ENCODE results near the gene PTPN9.
"Not testable (repeated sequence)": the region's sequence is repeated elsewhere in the genome, so short reads cannot be mapped to it uniquely, and the experiment has no call there.

Gene PTPN9

GRCh38 chr15:75493732-75494131 lies 85.4 kb downstream of the PTPN9 start:
- Histone ChIP-seq H3K27me3 (ENCODE audit: insufficient read depth, low read length) (no peaks in the 10 kb centered on the region), H3K4me2 (ENCODE audit: low read length) (no peak overlapping the region), H4K20me1 (ENCODE audit: insufficient read depth, low read length) (no peaks in the 10 kb centered on the region), H2AFZ (ENCODE audit: low read length) (no peak overlapping the region), H3K4me3 (ENCODE audit: low read depth, low read length, poor library complexity, severe bottlenecking) (no peak overlapping the region), H3K9me3 (ENCODE audit: low read length) (no peaks in the 10 kb centered on the region), H3K9ac (ENCODE audit: low read length) (no peak overlapping the region), H3K9me2 (ENCODE audit: low read depth, low read length) (no peaks in the 10 kb centered on the region), H3K4me1 (ENCODE audit: insufficient read depth, low read length, severe bottlenecking) (no peaks in the 10 kb centered on the region), H3K79me2 (ENCODE audit: insufficient read depth, low read length) (no peaks in the 10 kb centered on the region), H3K27ac (ENCODE audit: low read depth, low read length, poor library complexity, severe bottlenecking) (no peak overlapping the region), H3F3A (ENCODE audit: insufficient read depth, low read length) (no peaks in the 10 kb centered on the region), H3K36me3 (ENCODE audit: insufficient read depth, low read length) (peaks cover 14% of the 10 kb centered on the region)
- TF ChIP-seq CTCF (IDR thresholded peaks at IDR 0.05; ENCODE audit: low read length) (no peak), EZH2 (IDR thresholded peaks at IDR 0.05; ENCODE audit: borderline replicate concordance, low read length) (no peak)

DNA sequence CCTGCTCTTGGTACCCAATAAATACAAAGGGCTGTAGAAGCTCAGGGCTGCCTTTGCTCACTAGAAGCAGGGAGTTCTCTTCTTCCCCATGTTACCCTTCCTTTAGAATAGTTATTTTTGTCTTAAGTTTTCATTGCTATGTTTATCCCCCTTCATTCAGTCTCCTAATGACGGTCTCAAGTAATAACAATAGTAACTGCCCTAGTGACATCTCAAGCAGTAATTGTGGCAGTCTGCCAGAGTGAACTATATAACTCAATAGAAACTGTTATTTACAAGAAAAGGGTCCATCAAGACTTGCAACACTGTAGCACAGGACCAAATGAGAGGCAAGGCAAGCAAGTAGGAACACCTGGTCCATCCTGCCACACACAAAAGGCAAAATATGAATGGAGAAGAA lies 95.2 kb downstream of the PTPN9 start:
- H3K36me3 ChIP-seq (ENCODE audit: insufficient read depth, low read length): peaks cover 47% of the 10 kb centered on the region
- H3K79me2 ChIP-seq (ENCODE audit: insufficient read depth, low read length): no peaks in the 10 kb centered on the region
- no peaks in the 10 kb centered on the region for H3K4me1 ChIP-seq (ENCODE audit: insufficient read depth, low read length, severe bottlenecking)
- no peak overlapping the region for H3K27ac ChIP-seq (ENCODE audit: low read depth, low read length, poor library complexity, severe bottlenecking)
- no peak overlapping the region for H3K9ac ChIP-seq (ENCODE audit: low read length)
- H3K4me2 ChIP-seq (ENCODE audit: low read length): no peak overlapping the region
- H2AFZ ChIP-seq (ENCODE audit: low read length): no peak overlapping the region
- H3K27me3 ChIP-seq (ENCODE audit: insufficient read depth, low read length): no peaks in the 10 kb centered on the region
- no peak for TF ChIP-seq CTCF (IDR thresholded peaks at IDR 0.05; ENCODE audit: low read length)
- no peak for TF ChIP-seq EZH2 (IDR thresholded peaks at IDR 0.05; ENCODE audit: borderline replicate concordance, low read length)
- no peaks in the 10 kb centered on the region for H4K20me1 ChIP-seq (ENCODE audit: insufficient read depth, low read length)
- 0 out of 2 replicates have a peak, but pooled peaks cover 3% of the 10 kb centered on the region for H3K9me3 ChIP-seq (ENCODE audit: low read length)
- no peaks in the 10 kb centered on the region for H3F3A ChIP-seq (ENCODE audit: insufficient read depth, low read length)
- no peaks in the 10 kb centered on the region for H3K9me2 ChIP-seq (ENCODE audit: low read depth, low read length)
- no peak overlapping the region for H3K4me3 ChIP-seq (ENCODE audit: low read depth, low read length, poor library complexity, severe bottlenecking)

GRCh38 chr15:75483556-75483955 lies 95.6 kb downstream of the PTPN9 start:
- H3K9me3 ChIP-seq (ENCODE audit: low read length); H4K20me1 ChIP-seq (ENCODE audit: insufficient read depth, low read length); H3K4me1 ChIP-seq (ENCODE audit: insufficient read depth, low read length, severe bottlenecking); H3K79me2 ChIP-seq (ENCODE audit: insufficient read depth, low read length); H3K9ac ChIP-seq (ENCODE audit: low read length); H3K4me2 ChIP-seq (ENCODE audit: low read length); H3K4me3 ChIP-seq (ENCODE audit: low read depth, low read length, poor library complexity, severe bottlenecking); H2AFZ ChIP-seq (ENCODE audit: low read length); H3K27ac ChIP-seq (ENCODE audit: low read depth, low read length, poor library complexity, severe bottlenecking); H3K9me2 ChIP-seq (ENCODE audit: low read depth, low read length); H3F3A ChIP-seq (ENCODE audit: insufficient read depth, low read length); H3K27me3 ChIP-seq (ENCODE audit: insufficient read depth, low read length): not testable (repeated sequence)
- H3K36me3 ChIP-seq (ENCODE audit: insufficient read depth, low read length): peaks cover 43% of the 10 kb centered on the region

DNA sequence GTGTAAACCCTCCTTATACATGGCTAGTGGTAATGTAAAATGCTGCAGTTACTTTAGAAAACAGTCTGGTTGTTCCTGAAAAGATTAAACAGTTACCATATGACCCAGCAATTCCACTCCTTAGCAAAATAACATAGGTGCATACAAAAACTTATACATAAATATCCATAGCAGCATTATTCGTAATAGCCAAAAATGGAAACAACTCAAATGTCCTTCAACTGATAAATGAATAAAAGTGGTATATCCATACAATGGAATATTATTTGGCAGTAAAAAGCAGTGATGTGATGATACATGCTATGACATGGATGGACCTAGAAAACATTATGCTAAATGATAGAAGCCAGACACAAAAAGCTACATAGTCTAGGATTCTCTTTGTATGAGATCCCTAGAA lies 96.0 kb downstream of the PTPN9 start:
- no peaks in the 10 kb centered on the region for H3K27me3 ChIP-seq (ENCODE audit: insufficient read depth, low read length)
- no peak overlapping the region for H3K4me2 ChIP-seq (ENCODE audit: low read length)
- H3K9ac ChIP-seq (ENCODE audit: low read length): no peak overlapping the region
- no peaks in the 10 kb centered on the region for H3K79me2 ChIP-seq (ENCODE audit: insufficient read depth, low read length)
- H3K27ac ChIP-seq (ENCODE audit: low read depth, low read length, poor library complexity, severe bottlenecking): no peak overlapping the region
- H3K4me1 ChIP-seq (ENCODE audit: insufficient read depth, low read length, severe bottlenecking): no peaks in the 10 kb centered on the region
- no peaks in the 10 kb centered on the region for H4K20me1 ChIP-seq (ENCODE audit: insufficient read depth, low read length)
- no peak overlapping the region for H3K4me3 ChIP-seq (ENCODE audit: low read depth, low read length, poor library complexity, severe bottlenecking)
- H3F3A ChIP-seq (ENCODE audit: insufficient read depth, low read length): no peaks in the 10 kb centered on the region
- no peak overlapping the region for H2AFZ ChIP-seq (ENCODE audit: low read length)
- 0 out of 2 replicates have a peak, but pooled peaks cover 3% of the 10 kb centered on the region for H3K9me3 ChIP-seq (ENCODE audit: low read length)
- H3K36me3 ChIP-seq (ENCODE audit: insufficient read depth, low read length): peaks cover 40% of the 10 kb centered on the region
- no peaks in the 10 kb centered on the region for H3K9me2 ChIP-seq (ENCODE audit: low read depth, low read length)
- TF ChIP-seq EZH2 (IDR thresholded peaks at IDR 0.05; ENCODE audit: borderline replicate concordance, low read length): no peak
- no peak for TF ChIP-seq CTCF (IDR thresholded peaks at IDR 0.05; ENCODE audit: low read length)

DNA sequence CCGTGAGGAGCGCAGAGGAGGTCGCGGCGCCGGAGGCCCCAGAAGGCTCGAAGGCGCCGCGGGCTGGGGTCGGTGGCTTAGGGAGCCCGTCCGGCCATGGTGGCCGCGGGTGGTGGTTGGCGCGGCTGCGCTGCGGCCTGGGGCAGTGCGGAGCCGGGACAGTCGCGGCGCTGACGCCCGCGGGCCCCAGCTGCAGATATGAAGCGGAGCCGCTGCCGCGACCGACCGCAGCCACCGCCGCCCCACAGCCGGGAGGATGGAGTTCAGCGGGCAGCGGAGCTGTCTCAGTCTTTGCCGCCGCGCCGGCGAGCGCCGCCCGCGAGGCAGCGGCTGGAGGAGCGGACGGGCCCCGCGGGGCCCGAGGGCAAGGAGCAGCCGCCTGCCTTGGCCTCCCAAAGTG lies 98.7 kb downstream of the PTPN9 start:
- H3K4me1 ChIP-seq (ENCODE audit: insufficient read depth, low read length, severe bottlenecking); H3K79me2 ChIP-seq (ENCODE audit: insufficient read depth, low read length); H3F3A ChIP-seq (ENCODE audit: insufficient read depth, low read length); H3K9ac ChIP-seq (ENCODE audit: low read length); H3K27ac ChIP-seq (ENCODE audit: low read depth, low read length, poor library complexity, severe bottlenecking); H3K9me2 ChIP-seq (ENCODE audit: low read depth, low read length); H3K4me2 ChIP-seq (ENCODE audit: low read length); H3K27me3 ChIP-seq (ENCODE audit: insufficient read depth, low read length); H3K9me3 ChIP-seq (ENCODE audit: low read length); H4K20me1 ChIP-seq (ENCODE audit: insufficient read depth, low read length); H3K4me3 ChIP-seq (ENCODE audit: low read depth, low read length, poor library complexity, severe bottlenecking); H2AFZ ChIP-seq (ENCODE audit: low read length): not testable (repeated sequence)
- H3K36me3 ChIP-seq (ENCODE audit: insufficient read depth, low read length): peaks cover 30% of the 10 kb centered on the region
